Erythroblast (primary cell): ENCODE results near the gene FMN1.

Experiments used
- GATA1 ChIP-seq: IDR thresholded peaks from 2 replicates; pipeline ENCODE4 v1.6.1; 2011; ENCODE audit warnings: low read depth, mild to moderate bottlenecking, control low read depth, low read length, moderate library complexity
- POLR2A ChIP-seq: IDR thresholded peaks from 2 replicates; pipeline ENCODE4 v1.6.1; 2011; ENCODE audit warnings: mild to moderate bottlenecking, low read length

- no peak for TF ChIP-seq POLR2A
- TF ChIP-seq GATA1: no peak
These were observed 80.2 kb downstream of the FMN1 start for GRCh38 chr15:33114374-33114717.
